Skeletal muscle tissue (tissue), 4 donors: Measurements from ENCODE around the gene TAS2R8. TPM values are rescaled to one million over a fixed set of nuclear protein-coding genes. Genes with fewer than 3 reads are reported as not detected.

Source experiments
- H3K27ac ChIP-seq: one replicate; pipeline ENCODE4 v1.7.0; 2013; ENCODE audit warnings: mild to moderate bottlenecking, low read depth, low read length, inconsistent platforms
- H3K27me3 ChIP-seq, 3 donors: one replicate each; pipeline ENCODE4 v1.7.0; 2013; ENCODE audit warnings: low read length in 3 of 3; ENCODE audit not compliant: control insufficient read depth in 3 of 3, insufficient read depth in 3 of 3
- H3K36me3 ChIP-seq, 3 donors: one replicate each; pipeline ENCODE4 v1.7.0; 2013; ENCODE audit warnings: low read length in 3 of 3; ENCODE audit not compliant: control insufficient read depth in 3 of 3, insufficient read depth in 3 of 3
- H3K4me1 ChIP-seq, 3 donors: one replicate each; pipeline ENCODE4 v1.7.0; 2013; ENCODE audit warnings: low read length in 3 of 3, mild to moderate bottlenecking in 3 of 3; ENCODE audit not compliant: control insufficient read depth in 3 of 3, insufficient read depth in 3 of 3
- H3K4me3 ChIP-seq, 3 donors: one replicate each; pipeline ENCODE4 v1.7.0; 2013; ENCODE audit warnings: low read length in 3 of 3
- H3K9ac ChIP-seq, 3 donors: one replicate each; pipeline ENCODE4 v1.7.0; 2013; ENCODE audit warnings: low read length in 3 of 3, mild to moderate bottlenecking in 3 of 3, moderate library complexity in 2 of 3, low read depth in 1 of 3
- H3K9me3 ChIP-seq, 3 donors: one replicate each; pipeline ENCODE4 v1.7.0; 2013; ENCODE audit warnings: low read length in 3 of 3; ENCODE audit not compliant: control insufficient read depth in 3 of 3
- total RNA-seq: library from RNA; depleted of rRNA; stranded (reverse); fragments of >200 nt; gene quantifications from one replicate; pipeline ENCODE4 v1.2.3, GENCODE V29; 2014
- donor health status: Osteomylitis.

TAS2R8 gene, protein sequence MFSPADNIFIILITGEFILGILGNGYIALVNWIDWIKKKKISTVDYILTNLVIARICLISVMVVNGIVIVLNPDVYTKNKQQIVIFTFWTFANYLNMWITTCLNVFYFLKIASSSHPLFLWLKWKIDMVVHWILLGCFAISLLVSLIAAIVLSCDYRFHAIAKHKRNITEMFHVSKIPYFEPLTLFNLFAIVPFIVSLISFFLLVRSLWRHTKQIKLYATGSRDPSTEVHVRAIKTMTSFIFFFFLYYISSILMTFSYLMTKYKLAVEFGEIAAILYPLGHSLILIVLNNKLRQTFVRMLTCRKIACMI
- total RNA-seq = not detected

DNA sequence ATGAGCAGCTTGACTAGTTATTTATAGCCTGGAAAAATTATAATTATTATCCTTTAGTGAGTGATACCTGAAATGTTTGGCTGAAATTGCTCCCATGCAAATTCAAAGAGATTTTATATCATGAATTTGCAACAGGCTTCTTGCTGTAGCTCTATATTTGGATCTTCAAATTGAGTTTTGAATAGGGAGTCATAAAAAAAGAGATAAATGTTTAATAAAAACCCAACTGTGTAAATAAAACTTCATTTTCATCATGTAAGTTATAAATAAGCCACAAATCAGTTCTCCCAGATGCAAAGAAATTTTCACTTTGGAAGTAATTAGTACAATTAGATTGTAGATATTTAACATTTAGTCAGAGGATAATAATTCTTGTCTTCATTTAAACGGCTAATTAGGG, at the start of gene TAS2R8:
Gene TAS2R8 (minus strand): TSS at position 101 of the 400 bp plus-strand sequence. CDS start 306 bp downstream, outside the sequence.
- Histone ChIP-seq H3K36me3 (no peaks in the 10 kb centered on the region), H3K4me1 (no peaks in the 10 kb centered on the region), H3K27ac (no peak within 1 kb of the TSS), H3K4me3 (no peak within 1 kb of the TSS), H3K9me3 (no peaks in the 10 kb centered on the region), H3K27me3 (no peaks in the 10 kb centered on the region), H3K9ac (no peak within 1 kb of the TSS)

DNA sequence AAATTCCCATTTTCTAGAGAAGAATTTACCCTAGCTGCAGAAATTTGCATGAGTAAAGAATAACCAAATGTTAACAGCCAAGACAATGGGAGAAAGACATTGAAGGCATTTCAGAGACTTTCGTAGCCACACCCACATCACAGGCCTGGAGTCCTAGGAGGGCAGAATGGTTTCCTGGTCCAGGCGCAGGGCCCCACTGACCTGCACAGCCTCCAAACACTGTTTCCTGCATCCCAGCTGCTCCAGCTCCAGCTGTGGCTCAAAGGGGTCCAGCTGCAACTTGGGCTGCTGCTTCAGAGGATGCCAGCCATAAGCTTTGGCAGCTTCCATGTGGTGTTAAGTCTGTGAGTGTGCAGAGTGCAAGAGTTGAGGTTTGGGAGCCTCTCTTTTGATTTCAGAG, 48.7 kb upstream of the TAS2R8 start:
- Histone ChIP-seq H3K4me1 (no peaks in the 10 kb centered on the region), H3K9me3 (peaks cover 0 to 3% (median 0%) of the 10 kb centered on the region in 3 donors), H3K27ac (no peak overlapping the region), H3K4me3 (no peak overlapping the region), H3K9ac (no peak overlapping the region), H3K36me3 (peaks cover 0 to 8% (median 4%) of the 10 kb centered on the region in 3 donors), H3K27me3 (no peaks in the 10 kb centered on the region)

DNA sequence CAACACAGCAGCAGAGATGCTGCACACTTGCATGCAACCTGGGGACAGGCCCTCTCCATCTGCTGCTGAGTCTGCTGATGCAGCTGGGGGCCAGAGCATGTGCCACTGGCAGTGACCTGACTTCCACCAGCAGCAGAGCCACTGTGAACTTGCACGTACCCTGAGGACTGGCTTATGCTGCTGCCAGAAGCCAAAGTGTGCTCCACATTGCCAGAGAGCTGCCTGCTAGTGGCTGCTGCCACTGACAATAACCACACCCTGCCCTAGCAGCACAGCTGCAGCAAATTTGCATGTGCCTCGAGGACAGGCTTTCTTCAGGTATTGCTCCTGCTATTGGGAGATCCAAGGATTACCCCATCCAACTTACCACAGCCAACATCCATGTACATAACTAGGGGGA, 46.7 kb upstream of the TAS2R8 start:
- H3K4me1 ChIP-seq = no peaks in the 10 kb centered on the region
- no peak overlapping the region for H3K4me3 ChIP-seq
- no peak overlapping the region for H3K9ac ChIP-seq
- H3K9me3 ChIP-seq = peaks cover 0 to 3% (median 0%) of the 10 kb centered on the region in 3 donors
- no peak overlapping the region for H3K27ac ChIP-seq
- H3K27me3 ChIP-seq = no peaks in the 10 kb centered on the region
- H3K36me3 ChIP-seq = peaks cover 0 to 8% (median 4%) of the 10 kb centered on the region in 3 donors

DNA sequence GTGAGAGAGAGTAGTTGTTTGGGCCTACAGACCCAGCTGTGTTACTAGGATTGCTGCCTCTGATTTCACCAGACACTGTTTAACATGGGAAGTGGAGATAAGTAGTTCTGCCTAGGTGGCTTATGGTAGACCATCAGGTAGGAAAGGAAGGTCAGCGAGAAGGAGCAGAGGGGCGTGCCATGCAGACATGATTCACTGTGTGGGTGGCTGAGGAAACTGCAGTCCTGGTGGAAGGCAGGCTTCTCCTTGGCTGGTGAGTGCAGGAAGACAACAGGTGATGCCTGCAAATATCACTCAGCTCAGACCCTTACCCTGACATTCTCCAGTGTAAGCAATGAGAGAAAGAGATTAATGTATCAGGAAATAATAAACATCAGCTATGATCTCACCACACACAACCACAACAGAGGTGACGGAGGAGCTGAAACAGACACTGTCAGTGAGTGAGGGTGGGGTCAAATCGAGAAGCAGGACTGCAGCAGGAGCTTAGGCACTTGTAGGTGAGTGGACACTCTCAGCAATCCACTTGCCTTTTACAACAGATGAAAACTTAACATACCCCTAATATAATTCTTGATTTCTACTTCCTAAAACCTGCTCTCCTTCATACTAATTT, 44.3 kb upstream of the TAS2R8 start:
- H3K27me3 ChIP-seq = no peaks in the 10 kb centered on the region
- H3K9me3 ChIP-seq = peaks cover 0 to 3% (median 0%) of the 10 kb centered on the region in 3 donors
- peaks cover 0 to 10% (median 9%) of the 10 kb centered on the region in 3 donors for H3K36me3 ChIP-seq
- H3K4me3 ChIP-seq = no peak overlapping the region
- H3K4me1 ChIP-seq = no peaks in the 10 kb centered on the region
- H3K27ac ChIP-seq = no peak overlapping the region
- H3K9ac ChIP-seq = no peak overlapping the region

DNA sequence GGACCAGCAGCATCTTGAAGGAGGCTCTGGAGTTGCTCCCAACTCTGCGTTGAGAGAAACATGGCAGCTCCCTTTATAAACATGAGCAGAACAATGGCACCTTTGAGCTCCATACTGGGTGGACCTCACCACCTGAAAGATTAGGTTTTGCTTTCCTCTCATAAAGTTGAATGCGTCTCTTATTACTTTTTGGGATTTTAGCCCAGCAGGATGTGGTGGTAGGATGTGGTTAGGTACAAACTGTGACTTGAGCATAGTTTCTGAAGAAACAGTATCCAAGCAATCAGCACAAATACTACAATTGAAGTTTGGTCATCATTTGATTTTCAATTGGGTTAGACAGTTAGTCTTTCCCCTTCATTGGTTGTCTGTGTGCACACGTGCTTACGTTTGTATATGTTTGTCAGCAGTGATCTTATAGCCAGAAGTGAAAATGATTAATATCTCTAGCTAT, 42.4 kb upstream of the TAS2R8 start, which contains the start of gene PRR4:
Gene PRR4 (minus strand): TSS at position 51 of the 454 bp plus-strand sequence. CDS start 38 bp downstream, at position 13.
- Histone ChIP-seq H3K27me3 (no peaks in the 10 kb centered on the region), H3K4me3 (no peak within 1 kb of the TSS), H3K36me3 (peaks cover 0 to 10% (median 5%) of the 10 kb centered on the region in 3 donors), H3K4me1 (no peaks in the 10 kb centered on the region), H3K9ac (no peak within 1 kb of the TSS), H3K27ac (no peak within 1 kb of the TSS), H3K9me3 (no peaks in the 10 kb centered on the region)

DNA sequence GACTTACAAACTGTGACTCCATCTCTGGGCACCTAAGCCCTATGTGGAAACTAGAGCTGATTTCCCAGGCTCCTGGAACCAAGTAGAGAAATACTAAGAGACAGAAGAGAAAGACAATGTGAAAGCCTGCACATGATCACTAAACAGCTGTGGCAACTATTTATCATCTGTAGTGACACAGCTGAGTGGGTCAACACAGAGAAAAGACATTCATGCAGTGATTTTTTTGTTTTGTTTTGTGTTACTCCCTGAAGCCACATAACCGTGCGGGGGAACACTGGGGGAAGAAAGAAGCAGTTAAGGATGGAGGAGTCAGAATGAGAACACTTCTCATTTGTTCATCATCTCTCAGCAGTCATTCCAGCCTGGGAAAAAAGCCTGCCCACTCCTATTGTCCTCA, 40.7 kb upstream of the TAS2R8 start:
- no peak overlapping the region for H3K4me3 ChIP-seq
- H3K27me3 ChIP-seq = no peaks in the 10 kb centered on the region
- peaks cover 2 to 14% (median 8%) of the 10 kb centered on the region in 3 donors for H3K36me3 ChIP-seq
- H3K27ac ChIP-seq = no peak overlapping the region
- no peaks in the 10 kb centered on the region for H3K9me3 ChIP-seq
- H3K4me1 ChIP-seq = no peaks in the 10 kb centered on the region
- no peak overlapping the region for H3K9ac ChIP-seq

DNA sequence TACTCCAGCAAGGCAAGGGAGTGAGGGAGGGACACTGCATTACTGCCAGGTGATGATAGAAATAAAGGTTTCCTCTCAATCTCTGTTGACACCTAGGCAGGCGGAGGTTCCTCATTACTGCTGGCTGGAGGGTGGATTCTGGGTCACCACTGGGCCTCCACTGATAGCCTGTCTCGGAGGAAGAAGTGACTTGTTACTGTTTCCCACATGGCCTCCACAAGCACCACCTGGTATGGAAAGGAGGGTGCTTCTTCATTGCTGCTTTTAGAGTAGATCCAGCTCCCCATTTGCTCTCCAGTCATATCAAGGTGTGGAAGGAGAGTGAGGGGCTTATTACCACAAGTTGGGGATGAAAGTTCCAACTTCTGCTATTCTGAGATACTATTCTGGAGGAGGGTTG, 35.8 kb upstream of the TAS2R8 start:
- H3K36me3 ChIP-seq = peaks cover 3 to 12% (median 8%) of the 10 kb centered on the region in 3 donors
- no peak overlapping the region for H3K9ac ChIP-seq
- H3K27me3 ChIP-seq = no peaks in the 10 kb centered on the region
- no peak overlapping the region for H3K4me3 ChIP-seq
- H3K27ac ChIP-seq = no peak overlapping the region
- no peaks in the 10 kb centered on the region for H3K4me1 ChIP-seq
- H3K9me3 ChIP-seq = no peaks in the 10 kb centered on the region

DNA sequence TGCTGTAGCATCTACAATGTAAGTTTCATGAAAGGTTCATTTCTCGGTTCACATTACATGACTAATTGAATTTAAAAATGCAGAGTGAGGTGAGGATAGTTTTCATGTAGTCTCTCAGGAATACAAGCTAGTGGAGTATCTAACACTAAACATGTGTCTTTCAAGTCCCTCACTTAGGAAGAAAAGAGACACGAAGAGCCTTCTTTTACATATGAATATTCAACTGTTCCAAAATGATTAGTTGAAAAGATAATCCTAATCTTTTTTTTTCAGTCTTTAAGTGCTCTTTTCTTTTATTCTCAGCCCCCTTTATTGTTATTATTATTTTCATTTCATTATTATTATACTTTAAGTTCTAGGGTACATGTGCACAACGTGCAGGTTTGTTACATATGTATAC, 31.4 kb upstream of the TAS2R8 start:
- Histone ChIP-seq H3K4me3 (no peak overlapping the region), H3K9me3 (no peaks in the 10 kb centered on the region), H3K36me3 (peaks cover 3 to 7% (median 5%) of the 10 kb centered on the region in 3 donors)

DNA sequence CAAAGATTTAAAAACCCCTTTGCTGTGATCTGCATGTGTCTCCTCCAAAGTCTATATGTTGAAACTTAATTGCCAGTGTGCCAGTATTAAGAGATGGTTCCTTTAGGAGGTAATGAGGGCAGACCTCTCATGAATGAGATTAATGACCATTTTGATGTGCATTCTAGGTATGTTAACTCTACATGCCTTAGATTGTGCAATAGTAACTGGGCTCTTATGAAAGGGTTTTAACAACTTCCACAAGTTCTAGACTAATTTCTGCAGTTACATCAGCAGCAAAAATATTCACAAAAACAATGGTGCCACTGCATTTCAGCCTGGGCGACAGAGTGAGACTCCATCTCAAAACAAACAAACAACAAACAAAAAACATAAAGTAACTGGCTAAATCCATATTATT, 22.9 kb upstream of the TAS2R8 start:
- H3K27me3 ChIP-seq = no peaks in the 10 kb centered on the region
- no peak overlapping the region for H3K9ac ChIP-seq
- no peaks in the 10 kb centered on the region for H3K4me1 ChIP-seq
- H3K4me3 ChIP-seq = no peak overlapping the region
- H3K27ac ChIP-seq = no peak overlapping the region
- H3K36me3 ChIP-seq = no peaks in the 10 kb centered on the region
- no peaks in the 10 kb centered on the region for H3K9me3 ChIP-seq

More for the DNA sequence above, 31.4 kb upstream of the TAS2R8 start:
- H3K4me1 ChIP-seq = no peaks in the 10 kb centered on the region
- no peak overlapping the region for H3K9ac ChIP-seq
- H3K27me3 ChIP-seq = no peaks in the 10 kb centered on the region
- H3K27ac ChIP-seq = no peak overlapping the region

DNA sequence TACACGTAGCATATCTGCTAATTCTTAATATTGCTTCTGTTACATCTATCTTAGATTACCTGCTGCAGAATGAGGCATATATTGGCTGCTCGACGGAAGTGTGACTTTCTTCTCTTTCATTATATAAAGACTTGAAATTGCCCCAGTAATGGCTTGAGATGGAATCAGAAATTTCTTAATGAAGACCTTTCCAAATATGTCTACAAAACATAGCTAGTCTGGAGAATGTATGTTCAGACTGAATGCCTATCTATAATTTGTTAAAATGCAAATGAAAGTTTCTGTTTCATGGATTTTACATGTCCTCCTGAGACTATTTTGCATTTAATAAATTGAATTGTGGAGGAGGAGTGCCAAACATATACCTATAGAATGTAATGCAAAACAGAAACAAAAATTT, 19.2 kb upstream of the TAS2R8 start, which contains the start of gene TAS2R10:
Gene TAS2R10 (minus strand): TSS at position 101 of the 400 bp plus-strand sequence. CDS start 89 bp downstream, at position 12.
- Histone ChIP-seq H3K27ac (no peak within 1 kb of the TSS), H3K9ac (no peak within 1 kb of the TSS), H3K9me3 (no peaks in the 10 kb centered on the region), H3K4me1 (no peaks in the 10 kb centered on the region), H3K27me3 (no peaks in the 10 kb centered on the region), H3K4me3 (no peak within 1 kb of the TSS), H3K36me3 (no peaks in the 10 kb centered on the region)
